GM10266 (cell line): ENCODE measurements around the gene GADD45A.

Experiments
- DNase-seq: peaks from one replicate; pipeline ENCODE4 v3.0.0; 2012; ENCODE audit errors: extremely low spot score
- TF ChIP-seq, protein P1 (sequence below): IDR thresholded peaks from 2 replicates; pipeline ENCODE4 v1.5.1; 2012; ENCODE audit warnings: mild to moderate bottlenecking, low read depth; ENCODE audit not compliant: control insufficient read depth, insufficient read depth; ENCODE audit errors: missing control alignments

GADD45A gene, protein sequence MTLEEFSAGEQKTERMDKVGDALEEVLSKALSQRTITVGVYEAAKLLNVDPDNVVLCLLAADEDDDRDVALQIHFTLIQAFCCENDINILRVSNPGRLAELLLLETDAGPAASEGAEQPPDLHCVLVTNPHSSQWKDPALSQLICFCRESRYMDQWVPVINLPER

DNA sequence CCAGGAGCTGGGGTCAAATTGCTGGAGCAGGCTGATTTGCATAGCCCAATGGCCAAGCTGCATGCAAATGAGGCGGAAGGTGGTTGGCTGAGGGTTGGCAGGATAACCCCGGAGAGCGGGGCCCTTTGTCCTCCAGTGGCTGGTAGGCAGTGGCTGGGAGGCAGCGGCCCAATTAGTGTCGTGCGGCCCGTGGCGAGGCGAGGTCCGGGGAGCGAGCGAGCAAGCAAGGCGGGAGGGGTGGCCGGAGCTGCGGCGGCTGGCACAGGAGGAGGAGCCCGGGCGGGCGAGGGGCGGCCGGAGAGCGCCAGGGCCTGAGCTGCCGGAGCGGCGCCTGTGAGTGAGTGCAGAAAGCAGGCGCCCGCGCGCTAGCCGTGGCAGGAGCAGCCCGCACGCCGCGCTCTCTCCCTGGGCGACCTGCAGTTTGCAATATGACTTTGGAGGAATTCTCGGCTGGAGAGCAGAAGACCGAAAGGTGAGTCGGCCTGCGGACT lies at the start of gene GADD45A:
Gene GADD45A, plus strand, starts transcription at position 135 of the 491 bp plus-strand sequence. Its CDS starts 294 bp downstream, at position 429.
- peak; percentile 95 for DNase-seq
- TF ChIP-seq, protein P1, sequence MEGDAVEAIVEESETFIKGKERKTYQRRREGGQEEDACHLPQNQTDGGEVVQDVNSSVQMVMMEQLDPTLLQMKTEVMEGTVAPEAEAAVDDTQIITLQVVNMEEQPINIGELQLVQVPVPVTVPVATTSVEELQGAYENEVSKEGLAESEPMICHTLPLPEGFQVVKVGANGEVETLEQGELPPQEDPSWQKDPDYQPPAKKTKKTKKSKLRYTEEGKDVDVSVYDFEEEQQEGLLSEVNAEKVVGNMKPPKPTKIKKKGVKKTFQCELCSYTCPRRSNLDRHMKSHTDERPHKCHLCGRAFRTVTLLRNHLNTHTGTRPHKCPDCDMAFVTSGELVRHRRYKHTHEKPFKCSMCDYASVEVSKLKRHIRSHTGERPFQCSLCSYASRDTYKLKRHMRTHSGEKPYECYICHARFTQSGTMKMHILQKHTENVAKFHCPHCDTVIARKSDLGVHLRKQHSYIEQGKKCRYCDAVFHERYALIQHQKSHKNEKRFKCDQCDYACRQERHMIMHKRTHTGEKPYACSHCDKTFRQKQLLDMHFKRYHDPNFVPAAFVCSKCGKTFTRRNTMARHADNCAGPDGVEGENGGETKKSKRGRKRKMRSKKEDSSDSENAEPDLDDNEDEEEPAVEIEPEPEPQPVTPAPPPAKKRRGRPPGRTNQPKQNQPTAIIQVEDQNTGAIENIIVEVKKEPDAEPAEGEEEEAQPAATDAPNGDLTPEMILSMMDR: no peak

GRCh38 chr1:67636146-67636545 lies 48.9 kb upstream of the GADD45A start:
- DNase-seq: no peak
- TF ChIP-seq, protein P1: no peak

DNA sequence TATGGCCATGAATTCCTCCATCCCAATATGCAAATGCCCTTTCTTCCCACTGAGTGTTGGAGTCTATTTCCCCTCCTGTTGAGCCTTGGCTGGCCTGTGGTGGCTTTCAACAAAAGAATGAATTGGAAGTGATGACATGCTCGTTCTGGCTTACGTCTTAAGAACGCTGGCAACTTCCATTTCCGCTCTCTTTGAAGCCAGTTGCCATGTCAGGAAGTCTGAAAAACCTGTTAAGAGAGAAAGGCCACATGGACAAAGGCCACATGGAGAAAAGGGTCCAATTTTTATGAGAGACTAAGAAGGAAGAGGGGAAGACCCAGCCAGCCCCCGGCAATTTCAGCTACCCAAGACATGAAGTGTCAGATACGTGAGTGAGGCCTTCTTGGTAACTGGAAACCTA lies 45.6 kb upstream of the GADD45A start:
- no peak for DNase-seq
- TF ChIP-seq, protein P1: no peak

GRCh38 chr1:67642629-67643028 lies 42.4 kb upstream of the GADD45A start:
- TF ChIP-seq, protein P1: no peak
- DNase-seq: no peak

GRCh38 chr1:67644566-67644965 lies 40.4 kb upstream of the GADD45A start:
- DNase-seq: no peak
- TF ChIP-seq, protein P1: no peak

DNA sequence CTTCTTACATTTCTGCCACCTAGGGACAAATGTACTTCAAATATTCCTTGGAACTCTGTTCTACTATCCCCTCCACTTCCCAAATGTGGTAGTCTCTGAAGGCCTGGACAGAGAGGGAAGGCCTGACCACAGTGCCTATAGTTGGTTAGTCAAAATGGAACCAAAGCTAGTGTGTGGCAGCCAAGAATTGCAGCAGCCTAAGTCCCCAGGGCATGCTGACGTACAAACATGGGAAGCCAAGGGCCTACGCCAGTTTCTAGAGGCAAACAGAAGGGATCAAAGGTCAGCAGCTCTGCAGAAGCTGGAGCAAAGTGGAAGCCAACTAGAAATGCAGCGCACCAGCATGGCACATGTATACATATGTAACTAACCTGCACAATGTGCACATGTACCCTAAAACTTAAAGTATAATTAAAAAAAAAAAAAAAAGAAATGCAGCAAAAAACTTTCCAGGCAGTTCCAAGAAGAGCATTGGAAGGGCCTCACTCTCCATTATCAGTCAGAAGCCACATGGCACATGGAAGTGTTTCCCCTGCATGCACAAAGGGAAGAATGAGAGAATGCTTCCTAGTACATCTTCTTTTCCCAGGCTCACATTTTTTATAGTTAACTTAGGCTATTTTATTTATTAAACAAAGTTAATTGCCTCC lies 39.4 kb upstream of the GADD45A start:
- no peak for DNase-seq
- TF ChIP-seq, protein P1: no peak

GRCh38 chr1:67646145-67647035 lies 38.6 kb upstream of the GADD45A start:
- DNase-seq: no peak
- TF ChIP-seq, protein P1: no peak
